DMS153 (cell line): ENCODE data around the gene SGSH.

Experiments used
- DNase-seq: peaks from one replicate; lab custom pipeline; 2025; lab: John Stamatoyannopoulos, UW

SGSH gene

DNA sequence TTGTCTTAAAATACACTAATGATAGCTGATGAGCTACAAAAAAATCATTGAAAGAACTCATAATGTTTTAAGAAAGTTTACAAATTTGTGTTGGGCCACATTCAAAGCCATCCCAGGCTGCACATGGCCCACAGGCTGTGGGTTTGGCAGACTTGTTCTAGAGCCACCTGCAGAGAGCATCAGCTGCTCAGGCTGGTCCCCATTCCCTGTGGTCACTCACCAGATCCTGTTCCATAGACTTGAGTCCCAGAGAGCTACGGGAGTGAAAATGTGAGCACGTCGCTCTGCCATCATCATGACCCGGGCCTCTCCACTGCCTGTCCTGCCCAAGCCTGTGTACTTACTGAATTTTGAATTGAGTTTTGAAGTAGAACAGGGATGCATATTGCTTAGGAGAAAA is 7.0 kb upstream of the SGSH start:
- no peak for DNase-seq

DNA sequence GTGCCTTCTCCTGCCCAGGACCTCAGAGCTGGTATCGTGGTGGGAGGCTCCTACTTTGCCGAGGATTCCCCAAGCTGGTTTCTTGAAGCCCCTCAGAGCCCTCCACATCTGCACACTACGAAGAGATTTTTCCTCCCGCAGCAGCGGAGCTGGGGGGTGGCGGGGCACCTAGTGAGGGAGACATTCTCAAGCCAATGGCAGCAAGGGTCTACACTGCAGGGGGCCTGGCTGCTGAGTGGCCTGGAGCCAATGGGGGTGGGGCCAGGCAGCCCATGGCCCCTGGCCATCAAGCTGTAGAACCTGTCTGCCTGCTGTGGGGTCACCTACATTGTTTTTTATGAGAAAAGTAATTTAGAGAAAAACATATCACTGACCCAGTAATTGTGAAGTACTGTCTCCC is 5.1 kb upstream of the SGSH start:
- no peak for DNase-seq

DNA sequence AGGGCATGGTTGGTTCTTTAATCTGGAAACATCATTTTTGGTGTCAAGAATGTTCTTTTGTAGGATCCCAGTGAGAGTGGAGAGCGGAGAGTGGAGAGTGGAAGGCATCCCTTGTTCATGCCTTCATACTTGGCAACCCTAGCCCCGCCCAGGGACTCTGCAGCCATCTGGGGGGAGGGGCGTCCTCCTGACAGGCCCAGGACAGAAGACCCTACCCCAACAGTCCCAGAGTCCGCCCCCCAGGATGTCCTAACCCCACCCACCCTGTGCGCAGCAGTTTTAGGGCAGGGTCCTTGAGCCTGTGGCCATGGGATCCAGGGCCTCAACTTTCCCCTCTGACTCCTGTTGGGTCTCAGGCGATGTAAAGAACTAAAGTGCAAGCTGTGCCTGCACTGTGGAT is 4.5 kb upstream of the SGSH start:
- no peak for DNase-seq

DNA sequence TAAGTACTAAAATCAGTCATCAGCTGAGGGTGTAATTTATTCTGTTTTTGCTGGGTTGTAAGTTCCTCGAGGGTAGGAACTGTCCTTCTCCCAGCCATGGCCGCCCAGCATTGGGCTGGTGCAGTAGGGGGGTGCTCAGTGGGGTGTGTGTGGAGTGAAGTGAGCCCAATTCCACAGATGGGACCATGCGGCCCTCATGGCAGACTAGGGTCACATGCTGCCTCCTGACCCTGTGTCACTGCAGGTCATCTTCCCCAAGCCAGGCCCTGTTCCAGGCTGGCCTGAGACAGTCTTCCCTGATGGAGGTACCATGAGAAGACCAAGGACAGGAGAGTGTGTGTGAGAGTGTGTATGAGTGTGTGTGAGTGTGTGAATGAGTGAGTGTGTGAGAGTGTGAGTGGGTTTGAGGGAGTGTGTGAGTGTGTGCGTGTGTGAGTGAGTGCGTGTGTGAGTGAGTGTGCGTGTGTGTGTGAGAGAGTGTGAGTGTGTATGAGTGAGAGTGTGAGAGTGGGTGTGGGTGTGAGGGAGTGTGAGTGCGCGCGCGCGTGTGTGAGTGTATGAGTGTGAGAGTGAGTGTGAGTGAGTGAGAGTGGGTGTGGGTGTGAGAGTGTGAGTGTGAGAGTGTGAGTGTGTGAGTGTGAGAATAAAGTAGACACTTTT is 3.8 kb upstream of the SGSH start:
- no peak for DNase-seq

DNA sequence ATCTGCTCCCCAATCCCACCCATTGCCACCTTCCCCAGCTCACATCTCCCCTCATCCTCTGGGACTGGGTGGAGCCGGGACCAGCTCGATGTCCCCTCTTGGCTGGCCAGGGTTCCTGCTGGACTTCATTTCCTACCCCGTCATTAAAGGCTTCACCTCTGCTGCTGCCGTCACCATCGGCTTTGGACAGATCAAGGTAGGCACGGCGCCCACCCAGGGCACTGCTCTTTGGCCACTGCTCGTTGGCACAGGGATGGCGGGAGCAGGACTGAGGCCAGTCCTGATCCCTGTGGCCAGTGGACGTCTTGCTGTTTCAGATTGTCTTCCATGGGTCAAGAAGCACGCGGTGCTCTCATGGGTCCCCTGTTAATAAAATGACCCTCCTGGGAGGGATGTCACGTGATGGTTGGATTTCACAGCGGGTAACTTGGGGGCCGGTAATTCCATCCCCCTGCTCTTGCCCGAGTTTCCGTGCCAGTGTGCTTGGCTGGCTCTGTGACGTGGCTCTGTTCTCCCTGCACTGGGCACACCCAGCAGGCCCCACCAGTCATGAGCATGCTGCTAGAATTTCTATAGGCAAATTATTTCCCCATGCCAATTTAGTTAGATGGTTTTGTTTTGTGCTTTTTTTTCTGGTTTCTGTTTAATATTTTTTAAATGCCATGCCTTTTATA is 3.1 kb upstream of the SGSH start:
- no peak for DNase-seq

DNA sequence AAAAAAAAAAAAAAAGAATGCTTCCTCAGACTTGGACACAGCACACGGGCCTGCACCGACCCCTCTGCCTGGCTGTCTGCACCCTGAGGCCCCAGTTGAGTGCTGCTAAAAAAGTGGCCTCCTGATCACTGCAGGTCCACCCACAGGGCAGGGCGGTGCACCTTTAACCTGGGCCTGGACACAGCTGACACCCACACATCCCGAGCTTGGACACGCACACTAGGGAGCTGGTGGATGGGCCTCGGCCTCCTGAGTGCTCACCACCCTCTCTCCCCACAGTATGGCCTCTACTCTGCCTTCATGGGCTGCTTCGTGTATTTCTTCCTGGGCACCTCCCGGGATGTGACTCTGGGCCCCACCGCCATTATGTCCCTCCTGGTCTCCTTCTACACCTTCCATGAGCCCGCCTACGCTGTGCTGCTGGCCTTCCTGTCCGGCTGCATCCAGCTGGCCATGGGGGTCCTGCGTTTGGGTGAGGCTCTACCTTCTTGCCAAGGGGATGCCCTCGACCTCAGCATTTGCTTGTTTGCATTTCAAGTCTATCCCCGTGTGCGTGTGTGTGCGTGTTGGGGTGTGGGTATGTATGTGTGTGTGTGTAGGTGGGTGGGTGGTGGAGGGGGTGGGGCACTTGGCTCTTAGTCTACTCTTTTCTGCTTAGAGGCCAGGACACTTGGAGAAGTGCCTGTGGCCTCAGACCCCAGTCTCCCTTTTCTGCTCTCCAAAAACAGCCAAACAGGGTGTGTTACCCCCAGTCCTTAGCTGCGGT is 2.4 kb upstream of the SGSH start:
- DNase-seq = no peak

DNA sequence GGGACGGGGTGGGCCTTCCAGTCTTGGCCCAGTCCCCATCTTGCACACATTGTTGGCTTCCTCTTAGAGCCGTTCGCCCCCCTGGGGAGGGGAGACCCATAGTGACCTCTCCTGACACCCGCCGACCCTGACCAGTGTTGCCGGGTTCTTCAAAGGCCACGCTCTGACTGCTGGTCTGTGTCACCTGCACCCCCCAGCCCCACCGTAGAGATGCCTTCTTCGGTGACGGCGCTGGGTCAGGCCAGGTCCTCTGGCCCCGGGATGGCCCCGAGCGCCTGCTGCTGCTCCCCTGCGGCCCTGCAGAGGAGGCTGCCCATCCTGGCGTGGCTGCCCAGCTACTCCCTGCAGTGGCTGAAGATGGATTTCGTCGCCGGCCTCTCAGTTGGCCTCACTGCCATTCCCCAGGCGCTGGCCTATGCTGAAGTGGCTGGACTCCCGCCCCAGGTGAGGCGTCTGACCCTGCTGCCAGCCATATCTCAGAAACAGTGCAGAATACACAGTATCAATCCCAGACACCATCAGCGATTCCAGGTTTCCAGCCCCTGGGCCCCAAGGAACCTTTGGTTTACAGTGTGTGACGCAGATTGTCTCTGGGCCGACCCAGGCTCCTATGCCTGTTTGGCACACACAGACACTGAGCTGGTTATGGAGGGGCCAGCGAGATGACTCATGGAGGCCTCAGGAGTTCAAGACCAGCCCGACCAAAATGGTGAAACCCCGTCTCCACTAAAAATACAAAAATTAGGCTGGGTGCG is 1.4 kb upstream of the SGSH start:
- no peak for DNase-seq

DNA sequence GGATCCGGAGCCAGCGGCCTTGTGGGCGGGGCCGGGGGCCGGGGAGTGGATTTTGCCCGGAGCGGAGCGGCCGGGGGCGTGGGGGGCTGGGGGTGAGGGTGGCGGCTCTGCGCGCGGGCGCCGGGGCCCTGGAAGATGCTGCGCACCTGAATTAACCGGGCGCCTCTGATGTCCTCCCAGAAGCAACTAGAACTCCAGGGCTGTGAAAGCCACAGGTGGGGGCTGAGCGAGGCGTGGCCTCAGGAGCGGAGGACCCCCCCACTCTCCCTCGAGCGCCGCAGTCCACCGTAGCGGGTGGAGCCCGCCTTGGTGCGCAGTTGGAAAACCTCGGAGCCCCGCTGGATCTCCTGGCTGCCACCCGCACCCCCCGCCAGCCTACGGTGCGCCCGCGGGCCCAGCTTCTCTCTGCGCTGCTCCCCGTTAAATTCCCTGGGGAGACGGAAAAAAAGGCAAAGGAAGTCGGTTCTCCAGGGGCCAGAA is 643 bp upstream of the SGSH start:
- DNase-seq = no peak

DNA sequence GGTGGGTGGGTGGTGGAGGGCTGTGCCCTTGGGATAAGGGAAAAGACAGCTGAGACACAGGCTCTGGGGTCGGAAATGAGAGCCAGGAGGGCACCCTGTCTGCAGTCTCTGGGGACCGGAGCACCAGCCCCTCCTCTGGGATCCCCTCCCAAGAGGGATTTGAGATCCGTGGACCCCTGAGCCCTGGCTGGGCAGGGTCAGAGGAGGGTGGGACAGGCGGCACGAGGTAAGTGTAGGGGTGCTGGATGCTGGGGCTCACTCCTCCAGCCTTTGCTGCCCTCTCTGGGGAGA is 425 bp downstream of the SGSH start:
- no peak for DNase-seq

DNA sequence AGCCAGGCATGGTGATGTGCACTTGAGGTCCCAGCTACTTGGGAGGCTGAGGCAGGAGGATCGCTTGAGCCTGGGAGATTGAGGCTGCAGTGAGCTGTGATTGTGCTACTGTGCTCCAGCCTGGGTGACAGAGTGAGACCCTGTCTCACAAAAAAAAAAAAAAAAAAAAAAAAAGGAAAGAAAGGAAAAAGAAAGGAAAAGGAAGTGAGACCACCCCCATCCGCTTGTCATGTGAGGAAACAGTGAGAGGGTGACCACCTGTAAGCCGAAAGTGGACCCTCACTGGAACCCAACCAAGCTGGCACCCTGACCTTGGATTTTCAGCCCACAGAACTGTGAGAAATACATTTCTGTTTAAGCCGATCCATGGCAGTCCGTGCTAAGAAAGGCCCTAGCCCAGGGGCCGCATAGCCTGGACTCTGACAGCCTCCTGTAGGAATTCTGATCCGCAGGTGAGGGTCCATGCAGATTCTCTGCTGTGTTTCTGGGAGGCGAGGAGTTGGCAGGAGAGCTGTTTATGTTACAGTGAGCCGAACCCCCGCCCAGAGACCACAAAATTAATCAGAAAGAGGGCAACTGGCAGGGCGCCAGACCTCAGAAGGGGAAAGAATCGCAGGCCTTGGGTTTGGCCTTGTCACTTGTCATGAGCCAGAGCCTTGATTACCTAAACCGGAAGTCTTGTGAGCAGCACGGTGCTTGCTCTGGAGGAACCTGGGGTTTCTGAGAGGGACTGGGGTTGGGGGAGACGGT is 945 bp downstream of the SGSH start:
- DNase-seq = no peak

DNA sequence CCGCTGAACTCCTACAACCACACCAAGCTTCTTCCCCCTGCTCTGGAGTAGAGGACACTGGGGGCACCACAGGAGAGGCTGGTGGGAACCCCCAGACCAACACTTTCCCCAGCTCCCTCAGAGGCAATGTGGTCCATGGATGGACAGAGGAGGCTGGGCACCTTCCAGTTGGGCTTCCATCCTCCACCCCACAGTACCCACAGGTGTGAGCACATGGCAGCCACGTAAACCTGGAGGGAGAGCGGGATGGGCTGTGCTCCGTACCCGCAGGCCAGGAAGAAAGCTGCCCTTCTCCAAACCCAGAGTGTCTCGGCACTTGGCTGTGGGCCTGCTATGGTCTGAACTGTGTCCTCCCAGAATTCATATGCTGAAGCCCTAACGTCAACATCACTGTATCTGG is 1.7 kb downstream of the SGSH start:
- DNase-seq = no peak

DNA sequence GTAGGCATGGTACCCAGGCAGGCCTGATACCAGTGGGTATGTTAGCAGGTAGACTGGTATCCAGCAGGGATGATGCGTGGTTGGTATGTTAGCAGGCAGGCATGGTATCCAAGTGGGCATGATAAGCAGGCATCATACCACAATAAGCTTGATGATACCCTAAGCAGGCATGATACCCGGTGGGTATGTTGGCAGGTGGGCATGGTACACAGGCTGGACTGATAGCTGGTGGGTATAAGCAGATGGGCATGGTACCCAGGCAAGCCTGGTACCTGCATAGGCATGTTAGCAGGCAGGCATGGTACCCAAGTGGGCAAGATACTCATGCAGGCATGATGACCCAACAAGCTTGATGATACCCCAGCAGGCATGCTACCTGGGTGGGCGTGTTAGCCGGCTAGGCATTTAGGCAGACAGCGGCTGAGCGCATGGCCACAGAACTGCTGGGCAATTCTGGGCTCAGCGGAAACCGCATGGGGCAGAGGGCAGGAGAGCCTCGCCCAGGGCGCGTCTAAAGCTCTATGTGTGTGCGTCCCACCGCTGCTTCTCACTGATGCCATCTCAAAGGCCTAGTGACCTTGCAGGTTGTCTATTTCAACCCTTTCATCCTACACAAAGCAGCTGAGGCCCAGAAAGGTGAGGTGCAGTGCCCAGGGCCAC is 2.3 kb downstream of the SGSH start:
- DNase-seq = no peak

DNA sequence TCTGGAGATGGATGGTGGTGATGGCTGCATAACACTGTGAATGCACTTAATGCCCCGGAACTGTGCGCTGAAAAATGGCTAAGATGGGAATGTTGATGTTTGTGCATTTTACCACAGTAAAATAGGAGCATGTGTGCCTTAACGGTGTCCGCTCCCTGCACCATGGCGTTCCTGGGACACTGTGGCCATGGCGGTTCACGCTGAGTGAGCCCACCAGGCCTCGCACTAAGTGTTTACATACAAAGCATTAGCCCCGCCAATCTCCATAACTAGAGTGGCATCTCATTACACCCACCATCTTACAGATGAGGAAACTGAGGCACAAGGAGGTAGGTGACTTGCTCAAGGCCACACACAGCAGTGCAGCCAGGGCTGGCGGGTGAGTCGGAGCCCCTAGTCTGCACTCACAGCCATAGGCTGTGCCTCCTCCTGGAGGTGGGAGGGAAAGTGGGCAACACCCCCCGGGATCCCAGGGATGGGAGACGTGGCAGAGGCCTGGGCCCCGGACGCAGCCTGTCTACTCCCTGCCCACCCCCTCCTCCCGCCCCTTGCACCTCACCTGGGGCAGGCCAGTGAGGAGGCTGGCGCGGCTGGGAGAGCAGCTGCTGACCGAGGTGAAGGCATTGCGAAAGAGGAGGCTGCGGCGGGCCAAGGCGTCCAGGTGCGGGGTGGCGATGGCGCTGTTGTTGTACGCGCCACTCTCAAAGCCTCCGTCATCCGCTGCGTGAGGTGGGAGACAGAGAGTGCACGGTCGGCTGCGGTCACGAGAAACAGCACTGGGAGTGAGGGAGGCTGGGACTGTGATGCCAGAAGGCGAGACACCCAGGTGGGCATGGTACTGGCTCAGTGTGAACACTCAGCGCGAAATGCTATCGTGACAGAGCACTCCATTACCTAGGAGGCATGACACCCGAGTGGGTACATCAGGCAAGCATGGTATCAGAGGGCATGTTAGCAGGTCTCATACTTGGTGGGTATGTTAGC is 3.4 kb downstream of the SGSH start:
- no peak for DNase-seq

DNA sequence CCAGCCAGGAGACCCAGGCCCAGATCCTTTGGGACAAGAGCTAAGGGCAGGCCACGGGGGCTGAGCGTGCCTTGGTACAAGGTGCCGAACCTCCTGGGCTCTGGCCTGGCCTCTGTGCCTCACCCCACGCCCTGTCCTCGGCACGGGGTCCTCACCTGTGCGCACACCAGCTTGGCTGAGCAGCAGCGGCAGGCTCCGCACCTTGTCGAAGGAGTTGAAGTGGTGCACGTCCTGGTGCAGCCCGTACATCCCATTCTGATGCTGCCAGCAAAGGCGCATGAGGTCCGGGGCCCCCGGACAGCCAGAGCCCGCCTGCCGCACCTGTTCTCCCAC is 5.3 kb downstream of the SGSH start:
- no peak for DNase-seq

DNA sequence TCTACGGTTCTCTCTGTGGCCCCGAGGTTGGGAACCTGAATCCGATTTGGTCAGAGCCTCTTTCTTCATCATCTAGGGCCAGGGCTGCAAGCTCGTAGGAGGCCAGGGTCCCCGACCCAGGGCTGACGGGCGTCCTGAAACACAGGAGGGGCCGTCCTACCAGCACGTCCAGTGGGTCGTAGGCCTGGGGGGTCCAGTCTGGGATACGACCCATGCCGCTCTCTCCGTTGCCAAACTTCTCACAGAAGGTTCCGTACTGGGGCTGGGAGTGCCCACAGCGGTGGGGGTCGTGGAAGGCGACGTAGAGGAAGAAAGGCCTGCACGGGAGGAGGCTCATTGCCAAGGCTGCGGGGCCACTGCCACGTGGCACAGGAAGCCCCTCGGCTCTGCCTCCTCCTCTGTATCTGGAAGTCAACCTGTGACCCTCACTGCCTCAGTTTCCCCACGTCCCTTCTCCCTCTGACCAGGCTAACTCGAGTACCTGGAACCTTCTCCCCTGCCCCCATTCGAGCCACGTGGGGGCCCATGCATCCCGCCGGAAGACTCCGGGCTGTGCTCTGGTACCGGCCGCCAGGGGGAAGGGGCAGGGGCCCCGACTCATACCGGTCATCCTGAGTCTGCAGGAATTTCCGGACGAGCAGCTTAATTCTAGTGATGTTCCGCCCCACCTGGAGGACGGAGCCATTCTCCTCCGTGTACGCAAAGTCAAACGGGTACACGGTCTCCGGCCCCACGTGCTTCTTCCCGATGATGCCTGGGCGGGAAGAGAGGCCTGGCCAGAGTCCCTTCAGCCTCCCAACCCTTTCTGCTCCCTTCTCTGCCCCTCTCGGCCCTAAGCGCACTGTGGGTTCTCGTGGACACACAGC is 5.9 kb downstream of the SGSH start:
- DNase-seq = no peak

DNA sequence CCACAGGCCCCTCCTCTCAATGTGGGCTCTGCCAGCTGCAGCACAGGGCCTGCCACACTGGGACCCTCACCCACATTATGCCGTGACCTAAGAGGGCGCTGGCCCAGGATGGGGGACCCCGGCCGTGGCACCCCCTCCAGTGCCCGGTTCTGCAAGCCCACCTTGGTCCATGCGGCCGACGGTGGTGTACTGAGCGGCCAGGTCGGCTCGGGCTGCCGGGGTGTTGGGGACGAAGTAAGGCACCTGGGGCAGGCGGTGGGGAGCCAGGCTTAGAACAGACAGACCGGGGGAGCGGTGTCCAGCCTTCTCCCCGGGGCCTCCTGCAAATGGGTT is 6.5 kb downstream of the SGSH start:
- no peak for DNase-seq

DNA sequence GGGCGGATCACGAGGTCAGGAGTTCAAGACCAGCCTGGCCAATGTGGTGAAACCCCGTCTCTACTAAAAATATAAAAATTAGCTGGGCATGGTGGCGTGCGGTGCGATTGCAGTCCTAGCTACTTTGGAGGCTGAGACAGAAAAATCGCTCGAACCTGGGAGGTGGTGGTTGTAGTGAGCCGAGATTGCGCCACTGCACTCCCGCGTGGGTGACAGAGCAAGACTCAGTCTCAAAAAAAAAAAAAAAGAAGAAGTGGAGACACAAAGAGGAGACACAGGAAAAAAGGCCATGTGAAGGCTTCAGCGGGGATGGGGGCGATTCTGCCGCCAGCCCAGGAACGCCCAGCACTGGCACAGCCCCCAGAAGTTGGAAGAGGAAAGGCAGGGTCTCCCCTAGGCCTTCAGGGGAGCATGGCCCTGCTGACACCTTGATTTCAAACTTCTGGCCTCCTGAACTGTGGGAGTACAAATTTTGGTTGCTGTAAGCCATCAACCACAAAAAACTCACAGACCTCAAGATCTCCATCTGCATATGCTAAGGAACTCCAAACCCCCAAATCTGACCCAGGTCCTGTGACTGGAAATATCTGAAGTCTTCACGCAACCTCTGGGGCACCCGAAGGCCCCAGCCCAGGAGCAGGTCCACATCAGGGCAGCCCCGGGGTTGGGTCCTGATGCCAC is 7.0 kb downstream of the SGSH start:
- no peak for DNase-seq

DNA sequence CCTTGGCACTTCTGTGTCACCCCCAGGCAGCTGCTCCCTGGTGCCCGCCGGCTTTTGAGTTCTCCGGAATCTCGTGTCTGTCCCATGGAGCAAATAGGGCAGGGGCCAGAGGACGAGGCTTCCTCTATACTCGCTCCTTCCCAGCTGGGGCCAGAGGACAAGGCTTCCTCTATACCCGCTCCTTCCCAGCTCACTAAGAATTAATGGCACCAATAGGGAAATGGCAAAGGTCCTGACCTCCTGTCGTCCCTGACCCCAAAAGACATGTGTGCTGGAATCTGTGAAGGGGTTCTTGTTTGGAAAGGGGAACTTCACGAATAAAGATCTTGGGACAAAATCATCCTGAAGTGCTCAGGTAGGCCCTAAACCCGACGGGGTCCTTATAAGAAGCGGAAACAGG is 7.6 kb downstream of the SGSH start:
- no peak for DNase-seq

DNA sequence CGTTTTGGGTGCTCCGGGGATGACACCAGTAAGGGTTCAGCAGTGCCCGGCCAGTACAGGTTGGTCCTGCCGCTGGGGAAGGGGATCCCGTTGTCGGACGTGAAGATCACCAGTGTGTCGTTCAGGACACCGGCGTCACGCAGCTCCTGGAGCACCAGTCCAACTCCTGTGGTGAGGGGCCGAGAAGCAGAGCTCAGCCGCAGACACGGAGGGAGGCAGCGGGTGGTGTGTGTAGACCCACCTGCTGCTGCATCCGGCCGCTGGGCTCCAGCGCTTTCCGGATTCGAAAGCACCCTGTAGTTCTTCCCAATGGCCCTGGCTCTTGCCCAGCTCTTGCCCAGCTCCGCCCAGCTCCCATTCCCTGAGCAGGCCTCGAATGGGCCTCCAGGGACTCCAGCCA is 8.0 kb downstream of the SGSH start:
- no peak for DNase-seq
